Urothelium cell line (cell line): ENCODE measurements around the gene LLGL1.

ENCODE experiments used
- DNase-seq: peaks from one replicate; pipeline ENCODE4 v3.0.0; 2011; ENCODE audit warnings: low spot score, mixed read lengths
- FAIRE-seq: peaks from 2 replicates; lab custom pipeline; 2011; peaks lifted over from hg19 to GRCh38; lab: Jason Lieb, UNC

The LLGL1 gene

DNA sequence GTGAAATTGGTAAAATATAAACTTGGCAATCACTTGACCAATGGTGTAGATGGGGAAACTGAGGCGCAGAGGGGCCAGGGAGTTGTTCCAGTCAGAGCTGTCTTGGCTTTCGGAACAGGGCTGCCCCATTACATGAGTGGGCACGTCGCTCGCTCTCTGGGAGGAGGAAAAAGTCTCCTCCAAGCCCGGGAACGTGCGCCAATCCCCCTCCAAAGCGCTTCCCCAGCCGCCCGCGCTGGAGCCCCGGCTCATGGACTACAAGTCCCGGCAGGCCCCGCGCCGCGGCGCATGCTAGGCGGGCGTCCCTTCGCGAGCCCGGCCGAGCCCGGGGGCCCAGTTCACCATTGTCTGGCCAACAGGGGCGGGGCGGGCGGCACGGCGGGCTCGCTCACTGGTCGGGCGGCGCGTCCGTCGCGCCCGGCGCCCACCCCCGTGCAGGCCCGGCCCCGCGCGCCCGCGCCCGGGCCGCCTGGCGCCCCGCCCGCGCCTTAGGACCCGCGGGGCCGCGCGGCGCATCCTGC lies at the start of gene LLGL1:
LLGL1 (plus strand) TSS at position 515 of the 521 bp plus-strand sequence. CDS start 48 bp downstream, outside the sequence.
- peak; percentile 62 for FAIRE-seq
- DNase-seq = peak; percentile 99

- no peak for DNase-seq
- no peak for FAIRE-seq
These were observed 49.3 kb upstream of the LLGL1 start for GRCh38 chr17:18176176-18176575.

GRCh38 chr17:18177133-18177532 lies 48.3 kb upstream of the LLGL1 start:
- DNase-seq = no peak
- FAIRE-seq = no peak

- FAIRE-seq = no peak
- no peak for DNase-seq
These were observed 47.7 kb upstream of the LLGL1 start for GRCh38 chr17:18177722-18178121.

DNA sequence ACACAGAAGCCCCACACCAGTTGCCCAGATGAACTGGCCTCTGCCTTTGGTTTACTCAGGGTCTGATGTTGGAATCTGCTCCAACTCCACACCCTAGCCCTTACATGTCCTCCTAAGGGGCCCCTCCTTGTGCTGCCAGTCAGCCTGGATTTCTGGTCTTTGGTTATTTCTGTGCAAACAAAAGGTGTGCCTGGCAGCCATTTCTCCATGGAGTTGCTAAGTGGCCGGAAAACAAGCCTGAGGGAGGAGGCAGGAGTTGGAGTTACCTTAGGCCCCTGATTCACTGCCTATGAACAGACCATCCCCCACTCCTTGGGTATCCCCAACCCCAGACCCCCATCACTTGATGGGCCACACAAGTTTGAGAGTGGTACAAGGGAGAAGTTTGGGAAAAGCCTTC lies 46.2 kb upstream of the LLGL1 start:
- FAIRE-seq = no peak

GRCh38 chr17:18179804-18180203 lies 45.6 kb upstream of the LLGL1 start:
- no peak for FAIRE-seq
- no peak for DNase-seq

More for the DNA sequence above, 46.2 kb upstream of the LLGL1 start:
- DNase-seq = no peak

DNA sequence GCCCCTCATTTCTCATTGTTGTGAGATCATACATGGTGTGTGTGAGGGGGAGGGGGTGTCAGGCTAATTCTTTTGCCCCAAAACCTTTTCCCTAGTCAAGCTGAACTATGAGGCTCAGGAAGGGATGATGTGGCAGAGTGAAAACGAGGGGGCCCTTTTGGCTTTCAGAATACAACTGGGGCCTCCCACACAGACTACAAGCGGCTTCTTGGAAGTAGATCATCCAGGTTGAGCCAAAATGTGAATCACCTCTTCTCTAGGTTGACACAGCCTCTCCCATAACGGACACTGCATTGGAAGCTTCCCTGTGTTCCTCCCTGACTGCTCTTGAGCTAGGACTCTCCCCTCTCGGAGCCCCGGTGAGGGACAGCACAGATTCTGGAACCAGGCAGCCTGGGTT lies 44.1 kb upstream of the LLGL1 start:
- no peak for DNase-seq
- no peak for FAIRE-seq

- FAIRE-seq = no peak
- peak; percentile 18 for DNase-seq
These were observed 43.1 kb upstream of the LLGL1 start for GRCh38 chr17:18182110-18182977.

GRCh38 chr17:18182978-18183333 lies 42.5 kb upstream of the LLGL1 start:
- DNase-seq = peak; percentile 86
- no peak for FAIRE-seq

GRCh38 chr17:18183334-18184142 lies 41.9 kb upstream of the LLGL1 start, which contains the start of gene ALKBH5:
ALKBH5 (plus strand) TSS chr17:18183828; CDS start chr17:18184244, 416 bp downstream.
- FAIRE-seq (peak; percentile 70), DNase-seq (peak; percentile 99)

DNA sequence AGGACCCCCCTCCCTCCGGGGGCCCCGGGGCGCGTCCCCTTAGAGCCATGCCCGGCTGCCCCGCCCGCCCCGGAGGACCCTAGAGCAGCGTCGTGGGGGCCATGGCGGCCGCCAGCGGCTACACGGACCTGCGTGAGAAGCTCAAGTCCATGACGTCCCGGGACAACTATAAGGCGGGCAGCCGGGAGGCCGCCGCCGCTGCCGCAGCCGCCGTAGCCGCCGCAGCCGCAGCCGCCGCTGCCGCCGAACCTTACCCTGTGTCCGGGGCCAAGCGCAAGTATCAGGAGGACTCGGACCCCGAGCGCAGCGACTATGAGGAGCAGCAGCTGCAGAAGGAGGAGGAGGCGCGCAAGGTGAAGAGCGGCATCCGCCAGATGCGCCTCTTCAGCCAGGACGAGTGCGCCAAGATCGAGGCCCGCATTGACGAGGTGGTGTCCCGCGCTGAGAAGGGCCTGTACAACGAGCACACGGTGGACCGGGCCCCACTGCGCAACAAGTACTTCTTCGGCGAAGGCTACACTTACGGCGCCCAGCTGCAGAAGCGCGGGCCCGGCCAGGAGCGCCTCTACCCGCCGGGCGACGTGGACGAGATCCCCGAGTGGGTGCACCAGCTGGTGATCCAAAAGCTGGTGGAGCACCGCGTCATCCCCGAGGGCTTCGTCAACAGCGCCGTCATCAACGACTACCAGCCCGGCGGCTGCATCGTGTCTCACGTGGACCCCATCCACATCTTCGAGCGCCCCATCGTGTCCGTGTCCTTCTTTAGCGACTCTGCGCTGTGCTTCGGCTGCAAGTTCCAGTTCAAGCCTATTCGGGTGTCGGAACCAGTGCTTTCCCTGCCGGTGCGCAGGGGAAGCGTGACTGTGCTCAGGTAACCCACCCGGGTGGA lies 41.0 kb upstream of the LLGL1 start:
- no peak for FAIRE-seq
- peak; percentile 17 for DNase-seq

DNA sequence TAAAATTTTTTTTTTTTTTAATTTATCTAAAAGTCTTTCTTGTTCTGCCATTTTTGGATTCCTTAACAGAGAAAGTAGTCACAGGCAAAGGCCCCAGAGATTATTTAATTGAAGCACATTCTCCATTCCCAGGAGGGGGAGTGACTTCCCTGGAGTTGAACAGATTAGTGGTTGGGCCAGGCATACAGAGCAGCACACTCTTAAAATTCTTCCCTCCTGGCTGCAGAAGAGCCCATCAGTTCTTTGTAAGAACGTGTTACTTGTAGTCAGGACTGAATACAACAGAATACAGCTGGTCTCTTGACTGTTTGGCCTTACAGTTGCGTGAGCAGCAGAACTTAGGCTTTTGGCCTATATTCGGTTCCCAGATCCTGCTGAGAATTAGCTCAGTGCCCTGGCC lies 40.0 kb upstream of the LLGL1 start:
- DNase-seq (peak; percentile 17), FAIRE-seq (no peak)

DNA sequence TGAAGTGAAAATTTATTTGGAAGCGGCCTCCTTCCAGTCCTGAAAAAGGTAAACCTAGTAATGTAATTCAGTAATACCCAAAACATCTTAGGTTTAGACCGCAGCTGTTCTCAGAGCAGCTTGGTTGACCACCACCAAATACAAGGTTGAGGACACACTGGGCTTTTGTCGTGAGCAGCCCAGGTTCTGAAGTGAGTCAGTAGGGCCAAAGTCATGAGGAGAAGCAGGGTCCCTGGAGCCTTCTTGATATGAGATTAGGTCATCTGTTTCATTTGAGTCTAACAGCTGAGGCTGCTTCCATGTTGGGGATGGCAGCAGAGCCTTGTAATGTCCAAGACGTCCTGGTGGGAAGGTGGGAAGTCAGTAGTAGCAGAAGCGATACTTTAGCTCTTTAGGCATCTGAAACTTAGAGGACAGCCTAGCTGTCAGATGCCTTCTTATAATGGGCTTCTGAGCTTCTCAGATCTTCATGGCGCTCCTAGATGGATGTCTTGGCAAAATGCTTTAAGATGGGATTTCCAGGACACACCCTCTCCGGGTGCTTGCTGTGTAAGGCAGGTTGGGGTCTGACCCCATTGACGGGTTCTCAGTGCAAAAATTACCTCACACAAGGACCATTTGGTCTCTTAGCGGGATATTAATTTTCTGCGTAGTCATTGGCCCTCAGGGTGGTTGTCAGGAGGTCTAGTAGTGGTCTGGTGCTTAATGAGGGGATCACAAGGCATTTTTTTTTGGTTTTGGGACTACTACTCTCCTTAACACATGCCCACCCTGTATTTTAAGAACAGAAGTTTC lies 39.4 kb upstream of the LLGL1 start:
- no peak for DNase-seq
- no peak for FAIRE-seq

GRCh38 chr17:18186627-18186982 lies 38.8 kb upstream of the LLGL1 start:
- no peak for DNase-seq
- FAIRE-seq = no peak

- FAIRE-seq = no peak
- no peak for DNase-seq
These were observed 38.2 kb upstream of the LLGL1 start for GRCh38 chr17:18187226-18187625.

GRCh38 chr17:18187821-18188761 lies 37.3 kb upstream of the LLGL1 start:
- FAIRE-seq = no peak
- no peak for DNase-seq

DNA sequence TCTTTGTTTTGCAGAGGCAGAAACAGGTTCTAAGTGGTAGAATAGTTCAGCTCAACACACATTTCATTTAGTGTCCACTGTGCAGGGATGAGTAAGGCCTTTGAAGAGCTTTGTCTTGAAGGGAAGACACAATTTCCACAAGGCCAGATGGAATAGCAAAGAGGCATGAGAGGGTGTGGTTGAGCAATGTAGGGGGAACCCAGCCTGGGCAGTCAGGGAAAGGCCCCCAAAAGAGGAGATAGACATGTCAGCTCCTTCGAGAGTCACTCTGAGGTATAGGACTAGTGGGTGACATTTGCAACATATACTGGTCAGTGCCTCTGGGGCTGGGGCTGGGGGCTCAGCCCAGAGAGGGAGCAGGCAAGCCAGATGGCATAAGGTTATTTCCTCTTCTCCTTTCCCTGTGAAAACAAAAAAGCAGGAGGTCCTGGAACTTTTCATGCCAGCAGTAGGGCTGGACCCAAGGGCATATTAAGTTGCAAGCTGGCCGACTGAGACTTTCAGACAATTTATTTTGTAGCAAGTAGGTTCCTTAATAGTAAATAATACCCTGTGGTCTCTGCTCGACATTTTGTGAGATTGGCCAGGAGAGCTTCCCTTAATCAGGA lies 34.7 kb upstream of the LLGL1 start:
- no peak for DNase-seq
- no peak for FAIRE-seq

- no peak for FAIRE-seq
These were observed 34.2 kb upstream of the LLGL1 start for GRCh38 chr17:18191236-18191667.

More at GRCh38 chr17:18191236-18191667, 34.2 kb upstream of the LLGL1 start:
- DNase-seq = no peak
